Dedifferentiated amniotic fluid mesenchymal stem cell (primary cell): ENCODE data around the gene NFIA.

Source experiments
- DNase-seq: peaks from one replicate; pipeline ENCODE4 v3.0.0-alpha.2; 2016; ENCODE audit errors: extremely low spot score

The NFIA gene

DNA sequence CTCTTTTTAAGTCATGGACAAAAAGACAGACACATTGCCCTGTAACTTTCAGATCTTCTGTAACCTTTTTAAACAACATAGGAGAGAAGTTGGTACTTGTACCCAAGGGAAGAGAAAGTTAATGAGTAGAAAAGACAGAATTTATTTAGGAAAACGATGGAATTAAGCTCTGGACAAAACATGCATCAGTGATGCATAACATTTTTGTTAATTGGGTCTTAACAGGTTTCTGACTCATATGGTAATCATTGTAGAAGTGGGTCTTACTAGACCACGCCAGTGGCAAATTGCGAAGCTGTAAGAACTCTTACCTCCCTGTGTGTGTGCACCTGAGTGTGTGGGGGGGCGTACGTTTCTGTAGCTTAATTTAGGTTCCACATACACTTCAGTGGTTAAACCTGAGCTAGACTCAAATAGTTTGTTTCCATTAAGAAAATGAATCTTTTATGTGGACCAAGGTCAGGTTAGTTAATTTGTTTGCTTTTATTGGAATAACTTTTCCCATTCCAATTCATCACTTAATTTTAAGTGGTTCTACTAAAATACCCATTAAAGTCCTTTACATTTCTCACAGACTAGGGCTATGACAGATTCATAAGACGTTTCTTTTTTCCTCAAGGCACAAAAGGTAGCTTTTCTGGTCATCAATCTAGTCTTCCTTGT lies 48.1 kb downstream of the NFIA start:
- no peak for DNase-seq

DNA sequence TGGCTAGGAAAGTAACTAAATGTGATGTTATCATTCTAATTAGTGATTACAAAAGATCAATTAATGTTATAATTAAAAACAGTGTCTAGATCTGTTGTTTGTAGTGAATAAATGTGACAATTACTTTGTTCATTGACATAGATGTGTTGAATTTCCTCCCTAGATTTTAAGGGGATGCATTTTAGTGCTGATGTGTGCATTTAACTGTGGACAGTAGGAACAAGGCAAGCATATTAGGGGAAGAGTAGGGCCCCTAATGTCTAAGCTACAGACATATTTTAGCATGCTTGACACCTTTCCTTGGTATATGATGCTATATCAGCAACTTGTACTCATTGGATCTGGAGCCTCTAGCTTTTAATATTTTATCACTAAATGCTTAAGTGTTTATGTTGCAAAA lies 48.9 kb downstream of the NFIA start:
- no peak for DNase-seq

DNA sequence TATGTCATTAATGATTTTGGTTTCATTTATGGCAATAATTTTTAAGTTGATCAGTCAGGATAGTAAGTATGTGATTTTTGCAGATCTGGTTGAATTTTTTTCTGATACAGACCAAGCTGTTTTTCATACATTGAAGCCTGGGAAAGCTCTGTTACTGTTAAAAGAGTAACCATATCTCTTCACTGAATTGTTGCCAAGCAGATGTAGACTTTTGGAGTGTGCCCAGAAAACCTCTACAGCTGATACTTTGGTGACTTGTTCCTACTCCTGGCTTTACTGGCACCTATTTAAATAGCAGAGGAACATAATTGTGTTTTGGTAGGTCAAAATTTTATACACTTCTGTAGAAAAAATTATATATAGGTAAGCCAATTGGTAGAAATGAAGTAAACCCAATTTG lies 49.4 kb downstream of the NFIA start:
- DNase-seq, result no peak

DNA sequence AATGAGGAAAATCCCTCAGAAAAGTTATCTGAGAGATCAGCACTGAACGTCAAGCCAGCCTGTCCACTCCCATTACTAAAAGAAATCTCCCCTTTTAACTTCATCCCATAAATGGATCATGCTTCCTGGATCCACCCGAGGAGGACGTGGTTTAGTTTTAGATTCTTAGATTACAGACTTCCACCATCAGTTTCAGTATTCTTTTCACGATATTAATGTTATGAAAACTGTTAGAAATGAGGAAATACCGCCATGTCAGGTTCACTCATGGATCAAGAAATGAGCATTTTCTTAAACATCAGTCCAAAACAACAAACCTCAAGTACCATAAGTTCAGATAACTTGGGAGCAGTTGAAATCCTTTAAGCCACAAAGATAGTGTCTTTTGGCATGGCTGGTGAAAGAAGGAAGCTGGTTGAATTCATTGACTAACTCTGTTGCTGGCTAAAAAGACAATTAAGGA lies 49.8 kb downstream of the NFIA start:
- DNase-seq, result no peak

DNA sequence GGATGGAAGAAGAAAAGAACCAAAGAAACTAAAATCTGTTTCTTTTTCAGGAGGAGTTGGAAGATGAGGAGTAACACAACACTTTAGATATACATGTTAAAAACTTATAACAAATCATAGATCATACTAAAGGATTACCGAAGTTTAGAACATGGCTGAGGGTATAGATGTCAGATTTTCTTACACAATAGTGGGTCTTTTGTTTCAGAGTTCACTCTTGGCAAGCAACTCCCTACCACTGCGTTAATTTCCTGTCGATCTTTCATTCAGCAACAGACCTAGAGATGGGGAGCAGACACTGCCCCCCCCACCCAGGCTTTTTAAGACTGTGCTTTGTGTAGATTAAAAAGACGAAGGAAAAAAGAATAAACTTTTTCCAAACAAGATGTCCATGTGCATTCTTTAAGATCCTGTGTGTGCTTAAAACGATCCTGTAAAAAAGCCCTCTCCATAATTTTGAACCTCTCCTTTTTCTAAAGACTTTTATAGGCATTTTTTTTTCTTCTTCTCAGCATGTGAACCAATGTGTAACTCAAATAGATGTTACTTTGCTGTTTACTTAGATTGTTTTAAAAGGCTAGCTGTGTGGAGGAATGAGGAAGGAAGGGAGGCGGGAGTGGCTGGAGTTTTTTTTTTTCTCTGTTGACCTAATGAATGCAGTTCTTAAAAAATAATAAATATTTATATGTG lies 50.4 kb downstream of the NFIA start:
- no peak for DNase-seq

DNA sequence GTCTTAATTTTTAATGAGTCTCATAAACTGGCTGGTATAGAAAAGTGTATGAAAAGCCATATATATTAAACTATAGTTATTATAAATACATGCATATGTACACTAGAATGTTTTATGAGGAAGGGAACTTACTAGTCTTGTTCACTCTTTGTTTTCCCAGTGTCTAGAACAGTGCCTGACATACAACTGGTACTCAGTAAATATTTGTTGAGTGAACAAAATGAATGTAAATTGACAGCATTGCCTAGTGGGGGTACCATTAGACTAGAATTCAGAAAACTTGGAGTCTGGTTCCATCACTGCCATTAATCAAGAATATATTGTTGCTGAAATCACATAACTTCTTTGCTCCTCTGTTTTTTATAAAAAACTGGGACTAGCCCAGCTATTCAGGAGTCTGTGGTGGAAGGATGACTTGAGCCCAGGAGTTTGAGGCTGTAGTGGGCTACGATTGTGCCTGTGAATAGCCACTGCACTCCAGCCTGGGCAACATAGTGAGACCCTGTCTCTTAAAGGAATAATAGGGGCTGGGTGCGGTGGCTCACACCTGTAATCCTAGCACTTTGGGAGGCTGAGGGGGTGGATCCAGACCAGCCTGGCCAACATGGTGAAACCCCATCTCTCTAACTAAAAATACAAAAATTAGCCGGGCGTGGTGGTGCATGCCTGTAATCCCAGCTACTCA lies 51.1 kb downstream of the NFIA start:
- DNase-seq, result no peak

DNA sequence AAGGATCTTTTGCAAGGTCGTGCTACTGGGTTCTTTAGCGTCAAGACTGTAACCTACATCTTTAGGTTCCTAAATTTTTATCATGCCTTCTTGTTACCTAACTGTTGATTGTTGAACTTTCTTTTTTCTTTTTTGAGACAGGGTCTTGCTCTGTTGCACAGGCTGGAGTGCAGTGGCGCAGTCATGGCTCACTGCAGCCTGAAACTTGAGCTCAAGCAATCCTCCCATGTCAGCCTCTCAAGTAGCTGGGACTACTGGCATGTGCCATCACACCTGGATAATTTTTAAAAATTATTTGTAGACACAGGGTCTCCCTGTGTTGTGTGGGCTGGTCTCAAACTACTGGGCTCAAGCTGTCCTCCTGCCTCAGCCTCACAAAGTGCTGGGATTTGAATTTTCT lies 52.9 kb downstream of the NFIA start:
- DNase-seq, result no peak

DNA sequence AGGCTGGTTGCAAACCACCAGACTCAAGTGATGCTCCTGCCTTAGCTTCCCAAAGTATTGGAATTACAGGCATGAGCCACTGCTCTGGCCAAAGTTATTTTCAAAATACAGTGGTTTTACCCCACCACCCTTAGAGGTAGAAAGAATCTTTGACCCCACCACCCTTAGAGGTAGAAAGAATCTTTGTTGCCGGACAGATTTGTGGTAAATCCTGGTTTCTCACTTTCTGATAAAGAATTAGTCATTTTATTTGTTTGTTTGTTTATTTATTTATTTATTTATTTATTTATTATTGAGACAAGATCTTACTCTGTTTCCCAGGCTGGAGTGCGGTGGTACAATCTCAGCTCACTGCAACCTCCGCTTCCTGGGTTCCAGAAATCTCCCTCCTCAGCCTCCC lies 55.9 kb downstream of the NFIA start:
- DNase-seq, result no peak

DNA sequence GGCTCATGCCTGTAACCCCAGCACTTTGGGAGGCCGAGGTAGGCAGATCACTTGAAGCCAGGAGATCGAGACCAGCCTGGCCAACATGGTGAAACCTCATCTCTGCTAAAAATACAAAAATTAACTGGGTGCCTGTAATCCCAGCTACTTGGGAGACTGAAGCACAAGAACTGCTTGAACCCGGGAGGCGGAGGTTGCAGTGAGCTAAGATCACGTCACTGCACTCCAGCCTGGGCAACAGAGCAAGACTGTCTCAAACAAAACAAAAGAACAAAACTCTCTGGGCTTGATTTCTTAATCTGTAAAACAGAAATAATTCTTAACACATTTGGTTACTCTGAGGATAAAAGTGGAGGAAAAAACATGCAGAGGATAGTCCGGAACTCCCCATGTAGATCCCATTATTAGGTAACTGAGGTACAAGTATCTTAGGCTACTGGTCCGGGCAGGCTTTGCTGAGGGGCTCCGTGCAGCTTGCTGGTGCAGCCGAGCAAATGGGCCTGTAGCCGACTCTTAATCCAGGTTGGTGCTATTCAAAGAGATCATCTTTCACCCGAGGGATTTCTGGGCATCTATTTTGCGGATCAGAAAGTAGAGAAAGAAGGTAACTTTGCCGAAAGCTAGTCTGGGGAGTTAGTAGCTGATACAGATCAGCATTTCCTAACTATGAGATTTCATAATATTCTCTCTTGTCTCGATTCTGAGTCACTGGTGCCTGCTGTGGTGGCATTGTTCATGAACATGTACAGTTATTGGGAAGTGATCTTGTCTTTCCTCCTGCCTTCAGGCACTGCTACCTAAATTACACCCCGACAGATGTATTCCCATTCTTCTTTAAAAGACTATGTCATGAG lies 56.8 kb downstream of the NFIA start:
- DNase-seq, result peak; percentile 46

DNA sequence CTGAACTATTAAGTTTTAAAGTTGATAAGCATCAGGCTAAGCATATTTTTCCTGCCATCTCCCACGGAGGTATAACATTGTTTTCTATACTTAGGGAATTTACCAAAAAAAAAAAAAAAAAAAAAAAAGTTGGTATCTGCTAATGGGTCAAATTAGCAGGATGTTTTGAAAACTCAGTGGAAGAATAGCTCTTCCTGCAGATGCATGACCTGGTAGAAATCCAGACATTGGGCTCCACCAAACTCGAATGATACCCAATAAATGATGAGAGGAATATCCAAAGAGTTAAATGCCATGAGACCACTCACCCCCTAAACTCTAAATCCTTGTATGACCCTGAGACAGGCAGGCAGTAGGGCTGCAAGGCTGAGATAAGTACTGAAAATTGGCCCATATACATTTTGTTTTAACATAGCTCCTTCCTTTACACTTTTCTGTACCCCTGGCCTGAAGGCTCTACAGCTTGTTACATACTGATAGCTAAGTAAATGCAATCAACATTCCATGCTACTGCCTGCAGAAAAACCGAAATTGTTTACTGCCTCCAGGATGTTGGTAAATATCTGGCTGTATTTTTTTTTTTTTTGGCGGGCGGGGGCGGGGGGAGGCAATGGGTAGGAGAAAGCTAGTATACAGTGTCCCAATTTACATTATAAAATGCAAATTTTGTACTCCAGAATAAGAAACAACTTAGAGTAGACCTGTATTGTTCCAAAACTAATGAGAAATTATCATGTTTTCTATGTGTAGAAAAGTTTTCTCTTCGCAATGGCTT lies 57.6 kb downstream of the NFIA start:
- no peak for DNase-seq

DNA sequence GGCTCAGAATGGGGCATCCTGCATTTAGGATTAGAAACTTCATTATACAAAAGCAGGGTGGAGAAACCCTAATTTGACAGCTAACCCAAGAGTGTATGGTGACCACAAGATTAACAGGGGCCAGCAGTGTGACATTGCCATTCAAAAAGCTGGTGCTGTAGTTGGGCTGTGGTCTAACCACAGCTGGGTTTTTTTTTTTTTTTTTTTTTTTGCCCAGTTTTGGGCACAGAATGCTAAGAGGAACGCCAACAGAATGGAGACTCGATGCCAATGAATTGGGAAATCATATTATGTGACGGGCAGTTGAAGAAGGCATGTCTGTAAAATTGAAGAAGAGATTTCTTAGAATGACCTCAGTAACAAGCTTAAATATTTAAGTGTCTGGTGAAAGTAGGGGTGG lies 58.4 kb downstream of the NFIA start:
- DNase-seq, result no peak

DNA sequence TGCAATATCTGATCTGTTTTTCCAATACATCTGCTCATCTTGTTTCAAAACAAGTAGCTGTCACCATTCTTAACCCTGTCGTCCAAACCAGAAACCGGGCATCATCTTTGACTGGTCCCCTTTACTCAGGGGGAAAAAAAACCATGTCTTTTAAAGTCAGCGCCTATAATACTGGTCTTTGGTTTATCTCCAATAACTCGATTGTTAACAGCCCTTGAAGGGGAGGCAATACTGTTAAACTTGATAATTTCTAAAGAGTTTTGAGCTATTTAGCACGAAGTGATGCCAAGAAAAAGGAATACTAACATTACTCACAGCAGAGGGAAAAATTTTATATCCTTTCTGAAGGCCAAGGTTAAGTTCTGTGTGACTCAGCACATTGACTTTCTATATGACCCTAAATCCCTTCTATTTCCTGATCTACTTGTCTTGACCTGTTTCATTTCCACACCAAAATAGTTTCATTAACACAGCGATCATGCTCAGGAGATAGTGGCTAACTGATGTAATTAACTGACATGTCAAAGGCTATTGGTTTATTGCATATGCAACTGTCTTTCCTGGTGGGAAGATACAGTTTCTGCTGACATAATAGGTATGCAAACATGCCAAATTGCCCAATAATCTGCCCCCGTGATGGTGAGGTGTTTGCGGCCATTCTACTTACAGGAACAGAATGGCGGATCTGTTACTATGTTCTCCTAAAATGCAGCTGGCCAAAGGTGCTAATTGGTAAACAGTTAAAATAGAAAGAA lies 59.1 kb downstream of the NFIA start:
- peak; percentile 34 for DNase-seq

DNA sequence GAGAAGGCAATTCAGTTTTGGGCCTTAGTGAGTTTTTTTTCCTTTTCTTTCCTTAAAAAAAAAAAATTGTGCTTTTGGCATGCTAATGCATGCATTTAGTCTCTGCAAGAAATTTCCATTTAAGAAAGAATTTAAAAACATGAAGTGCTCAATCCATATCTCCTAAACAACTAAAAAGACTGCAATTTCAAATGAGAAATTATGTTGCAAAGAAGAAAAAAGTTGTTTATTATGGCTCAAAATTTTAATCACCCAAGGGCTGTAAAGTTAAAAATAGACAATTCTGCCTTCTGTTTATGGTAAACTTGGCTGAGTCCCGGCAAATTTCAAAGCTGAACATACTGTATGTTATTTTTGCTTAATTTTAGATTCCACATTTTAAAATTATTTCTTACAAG lies 59.7 kb downstream of the NFIA start:
- no peak for DNase-seq

DNA sequence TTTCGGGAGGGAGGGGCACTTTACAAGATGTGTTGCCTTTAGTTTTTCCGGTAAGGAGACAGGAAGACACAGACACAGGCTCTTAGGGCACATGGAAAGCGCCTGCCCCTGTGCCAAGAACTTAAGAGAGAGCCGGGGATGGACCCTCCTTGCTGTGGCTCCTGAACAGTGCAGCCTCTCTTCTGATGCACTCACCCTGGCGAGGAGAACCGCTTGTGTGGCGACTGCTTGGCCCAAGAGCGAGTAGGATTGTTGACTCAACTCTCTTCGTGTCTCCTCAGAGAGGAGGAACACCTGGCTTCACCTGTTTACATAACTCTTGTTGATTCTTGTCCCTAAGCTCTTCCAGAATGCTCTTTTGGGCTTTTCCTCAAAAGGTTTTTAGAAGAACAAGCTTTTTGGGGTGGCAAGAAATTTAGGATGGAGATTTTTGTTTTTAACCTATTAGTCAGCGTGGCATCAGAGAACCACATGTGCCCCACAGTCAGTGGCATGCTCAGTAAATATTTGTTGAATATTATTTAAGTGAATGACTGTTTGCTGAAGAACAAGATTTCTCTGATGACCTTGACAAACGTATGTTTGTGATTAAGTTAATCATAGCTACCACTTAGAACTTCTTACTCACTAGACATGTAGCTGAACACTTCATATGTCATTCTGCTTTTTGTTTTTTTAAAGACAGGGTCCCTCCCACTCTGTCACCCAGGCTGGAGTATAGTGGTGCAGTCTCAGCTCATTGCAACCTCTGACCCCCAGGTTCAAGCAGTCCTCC lies 60.6 kb downstream of the NFIA start:
- no peak for DNase-seq

DNA sequence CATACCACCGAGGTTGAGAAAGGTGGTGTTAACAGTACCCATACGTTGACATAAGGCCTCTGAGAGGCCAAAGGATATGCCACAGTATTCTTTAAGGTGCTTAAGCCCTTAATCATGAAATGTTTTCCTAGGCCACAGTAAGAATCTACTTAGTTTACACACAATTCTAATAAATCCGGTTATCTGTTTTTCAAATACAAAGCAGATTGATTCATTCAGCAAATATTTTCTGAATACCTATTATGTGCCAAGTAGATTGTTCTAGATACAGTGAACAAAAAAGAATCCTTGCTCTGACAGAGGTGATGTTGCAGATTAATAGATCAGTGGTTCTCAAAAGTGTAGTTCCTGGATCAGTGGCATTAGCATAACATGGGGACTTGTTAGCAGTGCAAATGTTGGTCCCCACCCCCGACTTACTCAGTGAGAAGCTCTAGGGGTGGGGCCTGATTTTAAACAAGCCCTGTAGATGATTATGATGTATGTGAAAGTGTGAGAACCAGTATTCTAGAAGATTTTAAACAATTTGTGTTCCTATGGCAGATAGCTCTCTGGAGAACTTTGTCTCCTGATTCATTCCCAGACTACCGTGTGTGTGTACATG lies 61.6 kb downstream of the NFIA start:
- DNase-seq, result no peak

DNA sequence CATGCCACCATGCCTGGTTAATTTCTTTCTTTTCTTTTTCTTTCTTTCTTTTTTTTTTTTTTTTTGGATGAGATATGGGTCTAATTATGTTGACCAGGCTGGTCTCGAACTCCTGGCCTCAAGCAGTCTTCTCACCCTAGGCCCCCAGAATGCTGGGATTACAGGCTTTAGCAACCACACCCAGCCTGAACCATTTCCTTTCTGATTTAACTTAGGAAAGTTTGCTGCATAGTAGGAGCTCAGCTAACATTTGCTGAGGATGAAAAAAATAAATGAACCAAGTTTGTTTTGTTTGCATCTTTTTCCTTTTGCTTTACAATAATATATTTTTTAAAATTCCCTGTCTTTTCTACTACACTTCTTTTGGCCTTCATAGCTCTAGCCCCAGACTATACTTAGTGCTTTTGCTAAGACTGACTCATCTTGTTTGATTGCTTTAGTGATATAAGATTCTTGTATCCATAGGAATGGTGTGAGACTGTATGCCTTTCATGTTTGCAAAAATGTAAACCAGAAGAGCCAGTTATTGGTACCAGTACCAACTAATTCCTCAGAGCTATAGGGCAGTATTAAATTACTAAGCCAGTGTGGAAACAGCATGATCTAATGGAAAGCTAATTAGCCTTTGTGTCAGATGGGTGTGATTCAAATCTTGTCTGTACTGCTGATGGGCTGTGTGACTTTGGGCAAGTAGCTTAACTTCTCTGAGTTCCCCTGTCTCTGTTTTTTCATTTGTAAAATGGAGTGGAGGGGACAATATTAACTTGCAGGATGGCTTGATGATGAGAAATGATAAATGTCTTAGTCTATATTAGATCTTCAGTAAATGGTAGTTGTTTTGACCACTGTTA lies 66.9 kb downstream of the NFIA start:
- DNase-seq, result no peak

DNA sequence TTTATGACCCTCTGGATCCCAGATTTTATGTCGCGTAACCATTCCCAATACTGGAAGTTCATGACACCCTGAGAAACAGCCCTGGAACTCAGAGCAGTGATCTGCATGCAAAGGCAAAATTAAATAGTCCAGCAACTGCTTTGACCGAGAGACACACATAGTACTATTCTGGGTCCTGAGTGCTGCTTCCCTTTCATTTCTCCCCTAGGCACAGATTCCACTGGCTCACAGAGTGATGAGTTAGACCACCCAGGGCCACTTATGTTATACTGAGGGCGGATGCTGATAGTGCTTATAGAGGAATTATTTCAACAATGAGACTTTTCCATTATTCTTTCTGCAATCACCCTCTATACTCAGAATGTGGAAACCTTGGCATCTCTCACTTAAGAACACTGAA lies 69.2 kb downstream of the NFIA start:
- no peak for DNase-seq

DNA sequence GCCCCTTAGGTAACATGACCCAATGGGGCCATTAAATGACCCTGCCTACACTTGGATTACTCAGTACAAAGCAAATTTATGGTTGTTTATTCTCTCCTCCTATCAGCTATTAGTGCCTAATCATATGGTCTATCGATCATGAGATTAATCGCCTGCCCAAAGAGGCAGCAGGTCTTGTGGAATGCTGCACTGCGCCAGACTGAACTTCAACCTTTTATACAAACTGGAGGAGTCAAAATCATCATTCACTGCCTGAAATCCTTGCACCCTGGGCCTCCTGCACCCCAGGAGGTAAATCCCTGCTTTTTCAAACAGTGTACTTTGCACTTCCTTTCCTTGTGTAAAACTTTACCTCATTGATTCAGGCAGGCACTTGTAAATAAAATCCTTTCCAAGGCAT lies 69.7 kb downstream of the NFIA start:
- DNase-seq, result no peak
